GM12878 (cell line): ENCODE results near the gene ZSCAN25. TPM values are rescaled to one million over a fixed set of nuclear protein-coding genes. Genes with fewer than 3 reads are reported as not detected.

Experiments used
- ATAC-seq: fragments of 200-7000 bp; cut with Tn5 transposase; 3 replicates; pipeline ENCODE4 v1.9.1; 2020; ENCODE audit warnings: mild to moderate bottlenecking, moderate library complexity
- BruUV-seq: library from RNA; stranded (reverse); fragments of 400-500 nt; replicated peaks from 2 replicates; lab custom pipeline; 2021; lab: Mats Ljungman, UMichigan
- CTCF ChIA-PET: fragments of 300-600 bp; sonication (Branson Sonifier 250); formaldehyde crosslinking; extraction: SDS; loops from one replicate; lab custom pipeline; 2021; ENCODE audit warnings: inconsistent platforms; lab: Yijun Ruan, JAX
- POLR2A ChIA-PET: fragments of 350-600 bp; formaldehyde crosslinking; extraction: SDS; loops from one replicate; lab custom pipeline; 2021; ENCODE audit warnings: inconsistent platforms; lab: Charles Lee
- RAD21 ChIA-PET: fragments of 300-600 bp; sonication (Branson Sonifier 250); formaldehyde crosslinking; loops from one replicate; lab custom pipeline; 2023; ENCODE audit warnings: antibody characterized with exemption; ENCODE audit not compliant: unreplicated experiment; lab: Charles Lee
- SMC1A ChIA-PET: fragments of 300-600 bp; sonication (Branson Sonifier 250); formaldehyde crosslinking; loops from one replicate; lab custom pipeline; 2023; ENCODE audit not compliant: unreplicated experiment, uncharacterized antibody; lab: Charles Lee
- DNase-seq: peaks from one replicate; pipeline ENCODE4 v3.0.0-alpha.2; 2011; ENCODE audit warnings: low read depth, low spot score
- FAIRE-seq: peaks from 3 replicates; lab custom pipeline; 2011; peaks lifted over from hg19 to GRCh38; lab: Jason Lieb, UNC
- H2AFZ ChIP-seq: 2 replicates; pipeline ENCODE4 v1.6.0; 2011; ENCODE audit warnings: low read depth, low read length, control low read depth; ENCODE audit not compliant: control insufficient read depth
- H3K27ac ChIP-seq: 2 replicates; pipeline ENCODE4 v1.5.1; 2011; ENCODE audit warnings: control low read depth; ENCODE audit not compliant: control insufficient read depth, insufficient read depth
- H3K27me3 ChIP-seq, 2 experiments: replicated peaks in 1 of 2; 2 replicates each; pipeline versions ENCODE4 v1.6.0 to v1.6.1; 2011; ENCODE audit warnings: low read length in 1 of 2; ENCODE audit not compliant: control insufficient read depth in 2 of 2, insufficient read depth in 2 of 2
- H3K36me3 ChIP-seq, 2 experiments: 2 replicates each; pipeline ENCODE4 v1.5.1; 2011; ENCODE audit warnings: low read length in 1 of 2; ENCODE audit not compliant: control insufficient read depth in 2 of 2, insufficient read depth in 2 of 2
- H3K4me1 ChIP-seq: 2 replicates; pipeline ENCODE4 v1.6.1; 2011; ENCODE audit warnings: mild to moderate bottlenecking, low read length, moderate library complexity, mixed read lengths; ENCODE audit not compliant: control insufficient read depth, insufficient read depth
- H3K4me2 ChIP-seq: 2 replicates; pipeline ENCODE4 v1.6.0; 2011; ENCODE audit warnings: control low read depth; ENCODE audit not compliant: control insufficient read depth, insufficient read depth
- H3K4me3 ChIP-seq: fragments of 200-600 bp; sonication (generic); 2 replicates; pipeline ENCODE4 v1.5.1; 2016
- H3K79me2 ChIP-seq: 2 replicates; pipeline ENCODE4 v1.6.0; 2011; ENCODE audit warnings: low read length; ENCODE audit not compliant: control insufficient read depth, insufficient read depth
- H3K9ac ChIP-seq: 2 replicates; pipeline ENCODE4 v1.8.0; 2011; ENCODE audit warnings: low read length, control low read depth, mixed read lengths; ENCODE audit not compliant: control insufficient read depth, insufficient read depth
- H3K9me3 ChIP-seq: replicated peaks from 3 replicates; pipeline ENCODE4 v1.5.1; 2011; ENCODE audit warnings: mild to moderate bottlenecking, low read length; ENCODE audit not compliant: control insufficient read depth, insufficient read depth
- H4K20me1 ChIP-seq: 2 replicates; pipeline ENCODE4 v1.6.0; 2011; ENCODE audit not compliant: control insufficient read depth, insufficient read depth
- ASH2L ChIP-seq: fragments of 300-600, 200-600 bp; sonication (generic); IDR thresholded peaks from 2 replicates; pipeline ENCODE4 v1.6.1; 2017; ENCODE audit warnings: low read depth, mild to moderate bottlenecking, borderline replicate concordance
- BRCA1 ChIP-seq: IDR thresholded peaks from 2 replicates; pipeline ENCODE4 v1.6.1; 2011; ENCODE audit warnings: low read depth, low read length, improper control_type of control experiment
- CHD4 ChIP-seq: fragments of 200-600 bp; sonication (generic); IDR thresholded peaks from 2 replicates; pipeline ENCODE4 v1.6.1; 2016; ENCODE audit warnings: mild to moderate bottlenecking
- HDAC2 ChIP-seq: fragments of 200-600 bp; sonication (generic); IDR thresholded peaks from 2 replicates; pipeline ENCODE4 v1.6.1; 2017
- IKZF2 ChIP-seq, 2 experiments: fragments of 450-650 bp; IDR thresholded peaks; 2 replicates each; pipeline ENCODE4 v1.6.1; 2017; ENCODE audit warnings: mild to moderate bottlenecking in 2 of 2, moderate library complexity in 2 of 2
- MYB ChIP-seq: fragments of 150-350 bp; IDR thresholded peaks from 2 replicates; pipeline ENCODE4 v1.6.1; 2014; ENCODE audit warnings: mild to moderate bottlenecking, low read depth, low read length, borderline replicate concordance
- SMAD5 ChIP-seq: IDR thresholded peaks from 2 replicates; pipeline ENCODE4 v1.6.1; 2016; ENCODE audit warnings: antibody characterized with exemption, low read depth
- SMARCA5 ChIP-seq: fragments of 450-650 bp; IDR thresholded peaks from 2 replicates; pipeline ENCODE4 v1.6.1; 2017; ENCODE audit warnings: mild to moderate bottlenecking
- TCF7 ChIP-seq: IDR thresholded peaks from 2 replicates; pipeline ENCODE4 v1.6.1; 2014; ENCODE audit warnings: antibody characterized with exemption, borderline replicate concordance
- WGBS: methylation state at CpG from one replicate; pipeline ENCODE4 v1.1.6; 2016; ENCODE audit warnings: low lambda C conversion rate; ENCODE audit not compliant: insufficient replicate concordance, insufficient coverage; ENCODE audit errors: missing lambda C conversion rate; 5-methylcytosine and 5-hydroxymethylcytosine counted together
- in situ Hi-C: fragments of 300-500 bp; cut with MboI; formaldehyde crosslinking; loops from 9 replicates; pipeline ENCODE4 v1.14.3; 2018; ENCODE audit warnings: mixed read lengths
- intact Hi-C: fragments of 100-400 bp; cut with micrococcal nuclease; formaldehyde crosslinking; loops from one replicate; pipeline ENCODE4 v1.14.2; 2022; ENCODE audit not compliant: unreplicated experiment
- polyA plus RNA-seq, 11 experiments: library from polyadenylated mRNA; depleted of rRNA in 4 of 11; unstranded in 6 of 11; stranded (reverse) in 5 of 11; fragments of >200 nt; fragmentation: Nextera tagmentation in 4 of 11; fragmentation: Illumina TruSeq in 1 of 11; extraction: Ambion mirVana in 4 of 11; extraction: Trizol in 1 of 11; gene quantifications; 1 replicate in 1 of 11; 2 replicates in 10 of 11; pipeline versions ENCODE4 v1.2.1 to v1.2.3, GENCODE V29; 2011 to 2016; ENCODE audit warnings: inconsistent platforms in 2 of 11, missing spikeins in 2 of 11, low read depth in 1 of 11
- total RNA-seq, 4 experiments: library from RNA; depleted of rRNA in 3 of 4; stranded (reverse); fragments of >200 nt in 3 of 4; fragmentation: Illumina TruSeq in 1 of 4; extraction: Trizol in 1 of 4; gene quantifications; 2 replicates each; pipeline versions ENCODE4 v1.2.1 to v1.2.3, GENCODE V29; 2013 to 2021
- TF ChIP-seq, protein P1 (sequence below): IDR thresholded peaks from 2 replicates; pipeline ENCODE4 v1.6.1; 2012; ENCODE audit warnings: low read depth, low read length, improper control_type of control experiment

ZSCAN25 gene
- total and polyA plus RNA-seq, 10 of the 15 experiments (the other 5 are each of a cell fraction or from before 2014, with no cell fraction given) = 0.79 to 15.6 (median 9.6) TPM

DNA sequence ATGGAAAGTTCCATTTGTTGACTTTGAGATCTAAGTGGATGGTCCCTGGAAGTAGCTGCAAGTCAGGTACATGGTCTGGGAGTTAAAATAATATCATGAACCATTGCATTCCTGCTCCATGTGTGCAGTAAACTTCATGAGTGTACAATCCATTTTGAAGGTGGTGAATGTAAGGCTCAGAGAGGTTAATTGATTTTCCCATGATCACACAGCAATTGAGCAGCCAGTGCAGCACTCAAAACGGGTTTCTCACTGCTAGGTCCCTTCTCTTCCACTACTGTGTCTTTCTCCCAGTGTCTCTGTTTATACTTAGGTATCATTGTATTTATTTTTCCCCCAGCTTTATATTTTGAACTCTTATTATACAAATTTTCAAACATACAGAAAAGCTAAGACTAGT, 9.9 kb downstream of the ZSCAN25 start:
- in situ Hi-C loops (no loop called here), intact Hi-C loops (no loop called here)
- WGBS = 100% methylated on average over 1 of the region's 1 CpG
- FAIRE-seq (no peak), ATAC-seq (no peak), DNase-seq (no peak)
- H3K9ac ChIP-seq = no peak overlapping the region
- ChIA-PET SMC1A (no interaction called here), CTCF (no interaction called here), RAD21 (no interaction called here), POLR2A (no interaction called here)
- no peaks in the 10 kb centered on the region for H3K79me2 ChIP-seq
- H3K27me3 ChIP-seq = no peaks in the 10 kb centered on the region
- no peak overlapping the region for H3K4me3 ChIP-seq
- H3K27ac ChIP-seq = no peak overlapping the region
- H3K9me3 ChIP-seq = no peaks in the 10 kb centered on the region
- no peak overlapping the region for H3K4me2 ChIP-seq
- peaks cover 35 to 44% of the 10 kb centered on the region in 2 experiments for H3K36me3 ChIP-seq
- no peak overlapping the region for H2AFZ ChIP-seq
- TF ChIP-seq BRCA1 (no peak), CHD4 (no peak)
- TF ChIP-seq, protein P1, sequence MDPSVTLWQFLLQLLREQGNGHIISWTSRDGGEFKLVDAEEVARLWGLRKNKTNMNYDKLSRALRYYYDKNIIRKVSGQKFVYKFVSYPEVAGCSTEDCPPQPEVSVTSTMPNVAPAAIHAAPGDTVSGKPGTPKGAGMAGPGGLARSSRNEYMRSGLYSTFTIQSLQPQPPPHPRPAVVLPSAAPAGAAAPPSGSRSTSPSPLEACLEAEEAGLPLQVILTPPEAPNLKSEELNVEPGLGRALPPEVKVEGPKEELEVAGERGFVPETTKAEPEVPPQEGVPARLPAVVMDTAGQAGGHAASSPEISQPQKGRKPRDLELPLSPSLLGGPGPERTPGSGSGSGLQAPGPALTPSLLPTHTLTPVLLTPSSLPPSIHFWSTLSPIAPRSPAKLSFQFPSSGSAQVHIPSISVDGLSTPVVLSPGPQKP = no peak
- BruUV-seq = no TSS peak
- no peaks in the 10 kb centered on the region for H4K20me1 ChIP-seq
- no peaks in the 10 kb centered on the region for H3K4me1 ChIP-seq

DNA sequence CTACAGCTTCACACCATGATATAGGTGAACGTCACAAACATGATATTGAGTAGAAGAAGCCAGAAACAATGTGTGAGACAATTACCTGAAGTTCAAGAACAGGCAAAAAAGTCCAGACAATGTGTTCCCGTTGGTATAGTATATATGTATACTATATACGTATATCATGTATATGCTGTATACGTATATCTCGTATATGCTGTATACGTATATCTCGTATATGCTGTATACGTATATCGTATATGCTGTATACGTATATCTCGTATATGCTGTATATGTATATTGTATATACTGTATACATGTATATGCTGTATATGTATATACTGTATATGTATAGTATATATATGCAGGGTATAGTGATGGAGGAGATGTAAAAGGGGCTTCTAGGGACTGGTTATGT, 10.8 kb downstream of the ZSCAN25 start:
- Histone ChIP-seq H2AFZ (no peak overlapping the region), H3K4me1 (no peaks in the 10 kb centered on the region), H3K9me3 (no peaks in the 10 kb centered on the region), H3K27me3 (no peaks in the 10 kb centered on the region), H3K9ac (no peak overlapping the region), H3K79me2 (no peaks in the 10 kb centered on the region), H3K4me2 (no peak overlapping the region), H3K4me3 (no peak overlapping the region), H3K36me3 (peaks cover 31 to 44% of the 10 kb centered on the region in 2 experiments), H3K27ac (no peak overlapping the region), H4K20me1 (no peaks in the 10 kb centered on the region)
- in situ Hi-C loops (no loop called here), intact Hi-C loops (no loop called here)
- ChIA-PET RAD21 (no interaction called here), CTCF (no interaction called here), POLR2A (no interaction called here), SMC1A (no interaction called here)
- TF ChIP-seq HDAC2 = no peak
- TF ChIP-seq MYB = no peak
- no peak for TF ChIP-seq ASH2L
- TF ChIP-seq TCF7 = no peak
- TF ChIP-seq SMAD5 = no peak
- TF ChIP-seq IKZF2 (IDR thresholded peaks at IDR 0.05) = no peak
- no peak for TF ChIP-seq SMARCA5
- DNase-seq (no peak), ATAC-seq (no peak), FAIRE-seq (no peak)
- 98% methylated on average over 11 of the region's 11 CpGs for WGBS
- BruUV-seq = no TSS peak
